Activated T-helper 1 cell treated with anti-CD3 and anti-CD28 coated beads, Interleukin-2, amount 50 U/mL, for 16 hours (primary cell): ENCODE measurements around the gene MRPS6.

Experiments used
- DNase-seq, 2 donors: peaks; one replicate each; pipeline ENCODE4 v3.0.0-alpha.2; 2020; ENCODE audit warnings: low read depth in 1 of 2, low spot score in 1 of 2

Gene MRPS6

GRCh38 chr21:34094949-34095348 is 21.6 kb downstream of the MRPS6 start:
- DNase-seq: no peak

- DNase-seq: no peak
These were observed 24.1 kb downstream of the MRPS6 start for GRCh38 chr21:34097442-34097841.

DNA sequence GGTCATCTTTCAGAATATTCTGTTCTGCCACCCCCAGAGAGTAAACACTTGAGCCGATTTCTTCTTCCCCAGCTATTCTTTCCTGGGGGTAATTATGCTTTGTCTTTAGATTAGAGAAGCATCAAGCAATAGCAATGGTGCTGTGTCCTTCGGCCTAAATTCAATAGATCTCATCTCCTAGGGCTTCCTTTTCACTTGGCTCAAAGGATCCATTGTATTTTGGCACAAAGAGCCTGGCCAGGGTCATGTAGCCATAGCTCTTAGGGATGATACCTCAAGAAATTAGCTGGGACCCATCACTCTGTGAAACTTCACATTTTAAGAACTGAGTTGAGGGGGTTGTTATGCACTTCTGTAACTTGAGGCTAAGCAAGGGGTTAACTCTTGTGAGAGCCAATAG is 27.0 kb downstream of the MRPS6 start:
- DNase-seq: no peak

DNA sequence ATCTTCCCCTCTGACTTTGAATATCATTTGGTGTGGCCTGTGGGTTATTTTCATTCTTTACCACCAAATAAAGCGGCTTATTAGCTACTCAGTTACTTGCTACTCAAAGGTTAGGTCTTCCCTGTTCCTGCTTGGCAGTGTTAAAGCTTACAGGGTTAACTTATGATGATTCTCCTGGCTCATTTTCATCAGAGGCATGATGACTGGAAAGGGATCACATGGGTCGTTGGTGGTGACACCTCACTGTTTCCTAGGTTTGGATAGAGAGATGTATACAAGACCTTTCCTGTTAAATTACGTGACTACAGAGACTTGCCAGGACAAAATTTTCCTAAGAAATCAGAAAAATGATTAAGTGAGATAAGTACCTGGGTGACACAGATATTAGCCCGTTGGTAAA is 27.4 kb downstream of the MRPS6 start:
- no peak for DNase-seq

GRCh38 chr21:34105947-34106541 is 32.7 kb downstream of the MRPS6 start:
- DNase-seq: no peak

DNA sequence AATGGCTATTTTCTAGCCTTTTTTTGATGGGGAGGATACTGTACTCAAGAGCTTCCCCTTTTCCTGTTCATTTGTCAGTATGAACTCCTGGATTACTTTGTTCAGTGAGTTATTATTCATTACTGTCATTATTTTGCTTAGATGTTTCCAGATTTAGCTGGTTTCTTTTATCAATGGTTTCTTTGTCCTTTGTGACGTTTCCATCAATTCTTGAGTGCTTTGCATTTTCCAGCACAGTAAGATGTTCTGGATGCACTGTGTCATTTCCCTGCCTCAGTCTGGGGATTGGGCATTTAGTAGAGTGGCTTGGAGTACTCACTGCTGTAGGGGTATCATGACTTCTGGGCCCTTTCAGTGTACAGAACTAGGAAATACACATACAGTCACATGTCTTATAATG is 34.2 kb downstream of the MRPS6 start:
- DNase-seq: no peak

- no peak for DNase-seq
These were observed 35.7 kb downstream of the MRPS6 start for GRCh38 chr21:34109075-34109474.

DNA sequence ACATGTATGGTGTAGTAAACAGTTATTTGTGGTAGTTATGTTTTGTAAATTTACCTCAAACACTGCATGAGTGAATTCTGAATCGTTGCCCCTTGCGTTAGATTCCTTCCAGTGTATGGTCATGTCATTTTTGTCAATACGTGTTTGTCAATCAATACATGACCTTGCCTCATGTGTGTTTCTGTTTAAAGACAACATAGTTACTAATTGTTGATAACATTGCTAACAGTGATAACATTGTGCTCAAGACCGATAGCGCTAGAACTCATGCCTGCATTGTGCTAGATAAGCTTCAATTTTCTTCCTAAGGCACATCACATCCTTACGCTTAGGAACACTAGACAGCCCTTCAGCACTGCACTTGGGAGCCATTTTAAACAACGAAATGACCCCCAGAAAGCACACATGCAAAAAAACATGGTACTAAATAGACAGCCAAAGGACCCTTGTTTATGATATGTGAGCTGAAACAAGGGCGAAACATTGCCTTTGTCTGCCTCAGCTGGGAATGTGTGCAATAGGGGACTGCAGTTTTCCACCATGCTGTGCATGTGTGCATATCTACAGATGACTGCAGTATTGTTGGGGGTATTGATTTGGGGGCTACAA is 37.3 kb downstream of the MRPS6 start:
- DNase-seq: no peak

- no peak for DNase-seq
These were observed 39.1 kb downstream of the MRPS6 start for GRCh38 chr21:34112316-34113033.

GRCh38 chr21:34113842-34114241 is 40.5 kb downstream of the MRPS6 start:
- no peak for DNase-seq

DNA sequence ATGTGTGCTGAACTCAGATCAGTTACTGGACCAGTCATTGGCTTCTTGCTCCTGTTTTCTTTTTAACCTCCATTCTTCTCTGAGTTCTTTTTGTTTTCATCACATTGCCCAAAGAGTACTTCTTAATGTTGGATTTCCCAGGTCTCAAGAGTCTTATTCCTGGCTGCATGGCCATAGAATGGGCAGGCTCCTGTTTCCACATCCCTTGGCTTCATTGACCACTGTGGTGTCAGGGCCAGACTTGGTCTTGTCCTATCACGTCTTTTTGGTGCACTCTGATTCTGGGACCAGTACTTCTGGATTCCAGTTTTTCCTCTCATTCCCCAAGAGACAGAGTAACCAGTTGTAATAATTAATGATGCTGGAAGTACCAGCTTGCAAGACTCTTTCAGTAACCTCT is 41.8 kb downstream of the MRPS6 start:
- no peak for DNase-seq

DNA sequence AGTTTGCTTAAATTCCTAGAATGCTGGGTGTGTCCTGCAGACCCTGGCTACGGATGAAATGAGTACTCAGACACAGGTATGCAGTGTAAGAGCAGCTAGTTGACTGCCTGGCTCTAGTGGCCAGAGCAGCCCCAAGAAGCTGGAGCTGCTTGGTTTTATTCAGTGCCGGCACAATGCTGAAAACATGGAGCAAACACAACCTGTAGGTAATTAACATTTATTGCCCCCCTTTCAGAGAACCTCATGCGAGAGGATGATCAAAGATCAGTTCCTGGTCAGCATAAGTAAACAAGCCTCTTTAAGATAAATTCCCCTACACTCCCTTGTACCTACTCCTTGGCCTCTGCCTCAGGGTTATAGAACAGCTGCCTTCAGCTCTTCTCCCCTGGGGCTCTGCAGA is 43.2 kb downstream of the MRPS6 start:
- no peak for DNase-seq

DNA sequence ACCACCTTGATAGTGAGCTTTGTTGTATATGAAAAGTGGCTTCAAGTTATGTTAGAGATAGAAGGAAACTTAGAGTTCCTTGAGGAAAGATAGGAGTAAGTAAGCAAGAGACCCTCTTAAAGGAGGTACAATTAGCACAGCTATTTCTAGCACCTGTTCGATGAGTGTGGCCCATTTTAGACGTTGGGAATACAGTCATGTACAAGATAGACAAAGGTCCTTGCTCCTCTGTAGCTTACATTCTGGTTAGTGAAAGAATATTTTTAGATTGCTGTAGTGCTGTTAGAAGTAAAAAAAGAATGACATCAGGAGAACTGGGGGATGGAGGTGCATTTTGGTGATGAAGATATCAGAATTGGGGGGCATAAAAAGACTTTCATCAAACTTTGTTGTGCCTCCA is 47.5 kb downstream of the MRPS6 start:
- no peak for DNase-seq

GRCh38 chr21:34122047-34122446 is 48.7 kb downstream of the MRPS6 start:
- DNase-seq: no peak

DNA sequence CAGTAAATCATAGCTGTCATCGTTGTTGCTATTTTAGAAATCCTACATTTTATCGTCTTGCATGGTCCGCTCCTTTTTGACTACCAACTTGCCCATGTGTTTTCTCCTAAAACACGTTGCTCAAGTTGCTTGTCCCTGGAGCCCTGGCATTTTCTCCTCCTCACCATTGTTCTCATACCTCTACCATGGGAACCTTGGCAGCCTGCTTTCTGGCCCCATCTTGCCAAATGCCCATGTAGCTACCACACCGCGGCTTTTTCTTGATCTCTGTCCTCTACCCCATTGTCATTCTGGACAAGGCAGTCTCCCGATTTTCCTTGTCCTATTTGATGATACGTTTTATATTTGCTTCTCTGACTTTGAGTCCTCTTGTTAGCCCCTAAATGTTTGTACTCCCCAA is 50.2 kb downstream of the MRPS6 start:
- DNase-seq: no peak

DNA sequence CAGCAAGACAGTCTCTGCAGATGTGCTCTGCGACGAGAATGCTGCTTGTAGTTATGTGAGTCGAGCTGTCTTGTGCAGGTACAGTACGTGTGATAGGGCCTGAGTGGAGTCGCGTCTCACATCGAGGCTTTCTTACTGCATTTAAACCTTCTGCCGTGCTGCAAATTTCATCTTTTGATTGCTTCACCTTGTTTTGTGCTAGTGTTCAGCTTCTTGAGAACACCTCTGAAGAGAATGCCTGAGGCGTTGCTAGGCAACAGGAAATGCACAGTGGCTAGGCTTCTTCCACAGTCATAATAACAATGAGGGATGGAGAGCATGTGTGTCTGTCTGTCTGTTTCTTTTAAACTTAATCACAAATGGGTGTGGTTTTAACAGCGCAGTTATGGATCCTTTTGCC is 52.9 kb downstream of the MRPS6 start:
- DNase-seq: no peak

DNA sequence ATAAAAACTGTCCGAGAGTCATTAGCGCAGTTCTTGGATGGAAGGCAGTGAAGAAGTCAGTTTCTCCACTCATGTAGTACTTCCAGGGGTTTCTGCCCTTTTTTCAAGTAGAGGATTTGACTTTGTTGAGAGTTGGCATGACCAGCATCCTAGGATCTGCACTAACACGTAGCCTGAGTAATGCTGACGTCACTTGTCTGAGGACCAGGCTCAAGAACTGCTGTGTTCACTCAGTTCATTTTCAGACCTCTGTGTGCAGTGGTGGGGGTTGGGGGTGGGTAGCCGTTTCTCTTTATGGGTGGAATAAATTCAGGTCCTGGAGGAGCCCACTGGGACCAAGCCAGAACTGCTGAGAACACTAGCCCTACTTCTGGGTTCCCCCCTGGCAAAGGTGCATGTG is 53.3 kb downstream of the MRPS6 start:
- no peak for DNase-seq

DNA sequence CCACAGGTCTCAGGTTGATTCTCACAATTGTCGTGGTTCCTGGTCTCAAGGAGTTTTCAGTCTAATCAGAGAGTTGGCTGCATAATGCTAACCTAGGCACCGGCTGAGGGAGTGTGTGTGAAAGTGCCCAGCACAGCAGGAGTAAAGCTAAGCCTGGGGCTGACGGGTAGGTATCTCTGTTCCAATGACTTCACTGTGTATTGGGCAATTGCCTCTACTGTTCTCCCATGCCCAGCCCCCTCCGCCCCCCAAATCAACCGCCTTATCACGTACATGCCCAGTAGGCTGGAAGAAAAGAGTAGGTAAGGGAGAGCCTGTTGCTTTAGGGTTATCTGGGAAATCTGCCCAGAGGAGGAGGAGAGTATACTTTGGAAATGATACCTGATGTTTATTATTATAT is 54.7 kb downstream of the MRPS6 start:
- no peak for DNase-seq

GRCh38 chr21:34128674-34129038 is 55.3 kb downstream of the MRPS6 start:
- DNase-seq: no peak

DNA sequence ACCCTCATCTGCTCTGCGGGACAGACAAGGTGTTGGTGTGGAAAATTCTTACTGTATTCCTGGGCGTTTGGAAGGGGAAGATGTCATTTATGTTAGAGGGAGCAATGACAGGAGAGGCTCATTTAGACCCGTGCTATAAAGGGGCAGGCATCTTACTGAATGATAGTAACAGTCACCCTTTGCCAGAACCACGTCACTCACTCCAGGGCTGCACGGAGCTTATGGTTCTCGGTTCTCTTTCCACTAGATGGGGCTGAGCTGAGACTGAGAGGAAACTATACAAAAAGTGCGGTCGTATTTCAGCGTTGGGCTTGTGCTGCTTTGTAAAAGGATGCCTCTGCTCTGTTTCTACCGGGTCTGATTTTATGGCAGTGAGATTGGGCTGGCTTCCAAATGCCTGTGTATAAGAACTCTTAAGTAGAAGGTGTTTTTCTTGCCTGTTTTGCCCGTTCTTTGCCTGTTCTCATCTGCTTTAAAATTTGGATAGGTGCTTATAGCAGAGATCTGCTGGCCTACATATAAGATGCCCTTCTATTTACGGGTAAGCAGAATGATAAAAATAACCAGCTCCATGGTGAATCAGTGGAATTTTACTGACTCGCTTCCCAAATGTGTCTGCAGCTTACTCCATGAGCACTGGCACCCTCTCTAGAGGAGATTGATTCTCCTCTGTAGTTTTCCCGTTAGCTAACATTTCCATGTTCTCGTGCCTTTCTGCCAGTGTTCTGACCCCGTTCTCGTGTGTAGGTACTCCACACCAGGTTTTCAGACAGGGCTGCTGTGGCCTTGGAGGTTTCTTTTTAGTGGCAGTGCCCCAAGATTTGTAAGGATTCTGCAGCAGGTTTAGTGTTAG is 55.9 kb downstream of the MRPS6 start:
- peak in 1 of 2 donors; percentile 46 for DNase-seq

DNA sequence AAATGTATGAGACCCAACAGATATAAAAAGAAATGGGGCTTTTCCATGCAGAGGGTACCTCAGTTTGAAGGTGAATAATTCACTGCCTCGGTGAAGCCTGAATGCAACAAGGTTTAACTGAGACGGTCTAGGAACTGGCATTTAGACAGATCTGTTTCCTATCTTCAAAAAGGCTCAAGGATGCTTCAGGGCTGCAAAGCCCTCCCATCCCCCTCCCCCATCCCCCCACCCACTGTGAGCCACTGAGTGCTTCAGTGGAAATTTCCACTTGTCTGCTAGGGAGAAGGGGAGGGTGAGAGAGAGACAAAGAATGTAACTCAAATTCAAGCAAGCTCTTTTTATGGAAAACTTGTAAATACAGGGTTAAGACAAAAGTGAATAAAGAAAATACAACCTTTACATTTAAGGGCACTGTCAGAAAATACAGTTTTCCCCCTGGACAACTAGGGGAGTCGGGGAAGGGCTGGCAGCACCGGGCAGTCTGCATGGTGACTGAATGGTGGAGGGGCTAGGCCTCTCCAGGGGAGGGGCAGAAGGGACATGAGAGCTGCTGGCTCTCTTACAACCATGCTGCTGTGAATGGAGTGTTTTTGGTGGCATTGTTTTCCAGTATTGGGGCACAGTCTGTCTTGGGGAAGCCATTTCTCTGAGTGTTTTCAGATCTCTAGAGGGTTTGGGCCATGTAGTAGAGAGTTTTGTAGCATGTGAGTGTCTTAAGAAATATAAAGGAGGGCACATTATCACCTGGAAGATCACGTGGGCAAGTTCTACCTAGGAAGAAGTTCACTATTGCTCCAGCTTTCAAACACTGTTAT is 56.7 kb downstream of the MRPS6 start:
- no peak for DNase-seq
